Suppressor macrophage treated with lipopolysaccharide for 4 hours (primary cell): ENCODE data around the gene LCE2C.
"Not testable (repeated sequence)": the region's sequence is repeated elsewhere in the genome, so short reads cannot be mapped to it uniquely, and the experiment has no call there.

ENCODE experiments used
- DNase-seq: peaks from one replicate; pipeline ENCODE4 v3.0.0-alpha.2; 2020

The LCE2C gene

GRCh38 chr1:152674983-152675382, at the start of gene LCE2C:
TSS of gene LCE2C (plus strand) at chr1:152675279. CDS start at chr1:152676016, 737 bp downstream.
- DNase-seq = not testable (repeated sequence)

GRCh38 chr1:152626744-152627143, 48.3 kb upstream of the LCE2C start:
- no peak for DNase-seq

- no peak for DNase-seq
Measured at GRCh38 chr1:152630596-152630995, 44.5 kb upstream of the LCE2C start.

GRCh38 chr1:152640351-152640750, 34.7 kb upstream of the LCE2C start:
- DNase-seq = no peak

- DNase-seq = no peak
Measured at GRCh38 chr1:152643945-152644344, 31.1 kb upstream of the LCE2C start.

GRCh38 chr1:152645146-152645545, 29.9 kb upstream of the LCE2C start:
- DNase-seq = no peak

GRCh38 chr1:152646656-152647055, 28.4 kb upstream of the LCE2C start:
- DNase-seq = no peak

GRCh38 chr1:152654110-152654509, 21.0 kb upstream of the LCE2C start:
- peak; percentile 79 for DNase-seq

- no peak for DNase-seq
Measured at GRCh38 chr1:152656459-152656858, 18.6 kb upstream of the LCE2C start.

GRCh38 chr1:152657677-152658076, 17.4 kb upstream of the LCE2C start:
- no peak for DNase-seq

GRCh38 chr1:152658649-152659048, 16.4 kb upstream of the LCE2C start:
- no peak for DNase-seq

GRCh38 chr1:152663098-152663497, 12.0 kb upstream of the LCE2C start, which contains the start of gene LCE2D:
TSS of gene LCE2D (plus strand) at chr1:152663380. CDS start at chr1:152664106, 726 bp downstream.
- no peak for DNase-seq

- DNase-seq = not testable (repeated sequence)
Measured at GRCh38 chr1:152666171-152666570, 8.9 kb upstream of the LCE2C start.

GRCh38 chr1:152667648-152668047, 7.4 kb upstream of the LCE2C start:
- no peak for DNase-seq

- no peak for DNase-seq
Measured at GRCh38 chr1:152673016-152673415, 2.1 kb upstream of the LCE2C start.

- no peak for DNase-seq
Measured at GRCh38 chr1:152679459-152679858, 4.4 kb downstream of the LCE2C start.

GRCh38 chr1:152681616-152682015, 6.5 kb downstream of the LCE2C start:
- DNase-seq = no peak

- no peak for DNase-seq
Measured at GRCh38 chr1:152683846-152684245, 8.8 kb downstream of the LCE2C start.

- DNase-seq = not testable (repeated sequence)
Measured at GRCh38 chr1:152685823-152686222, 10.7 kb downstream of the LCE2C start, which contains the start of gene LCE2B. TSS of gene LCE2B (plus strand) at chr1:152686123. CDS start at chr1:152686844, 721 bp downstream.

- no peak for DNase-seq
Measured at GRCh38 chr1:152697701-152698600, 22.9 kb downstream of the LCE2C start, which contains the start of gene LCE2A. TSS of gene LCE2A (plus strand) at chr1:152698345. CDS start at chr1:152698902, 557 bp downstream.

GRCh38 chr1:152699746-152700145, 24.7 kb downstream of the LCE2C start:
- no peak for DNase-seq

GRCh38 chr1:152707860-152708259, 32.8 kb downstream of the LCE2C start, which contains the start of gene LCE4A:
TSS of gene LCE4A (plus strand) at chr1:152708160. CDS start at chr1:152709076, 916 bp downstream.
- no peak for DNase-seq

GRCh38 chr1:152718238-152718637, 43.2 kb downstream of the LCE2C start:
- no peak for DNase-seq

- DNase-seq = no peak
Measured at GRCh38 chr1:152725261-152725660, 50.2 kb downstream of the LCE2C start.
